ENCODE measurements around the gene BMS1. TPM values are rescaled to one million over a fixed set of nuclear protein-coding genes. Genes with fewer than 3 reads are reported as not detected.

The BMS1 gene
- total and polyA plus RNA-seq, 2 of the 4 experiments (the other 2 are of a cell fraction) = 7.5 to 22.9 TPM

- ATAC-seq (ENCODE audit: low read depth) = no peak
- H3K9me1 ChIP-seq (ENCODE audit: insufficient read depth, low read length) = no peaks in the 10 kb centered on the region
- no peak overlapping the region for H3K9ac ChIP-seq (ENCODE audit: low read depth, low read length)
- no peak overlapping the region for H2BK20ac ChIP-seq (ENCODE audit: low read depth, low read length)
- H3K9me3 ChIP-seq (ENCODE audit: control insufficient read depth, insufficient read depth, low read length) = no peaks in the 10 kb centered on the region
- H2BK15ac ChIP-seq (ENCODE audit: low read depth, low read length) = no peak overlapping the region
- H3K4ac ChIP-seq (ENCODE audit: low read depth, low read length) = no peak overlapping the region
- H3K79me1 ChIP-seq (ENCODE audit: low read depth in 1 of 2, low read length in 2 of 2) = no peaks in the 10 kb centered on the region
- no peak overlapping the region for H2AK5ac ChIP-seq (ENCODE audit: low read depth, low read length)
- peaks cover 15% of the 10 kb centered on the region; the same call in 1 of the 2 replicates for H3K27me3 ChIP-seq (ENCODE audit: control insufficient read depth, insufficient read depth, low read length)
- no peaks in the 10 kb centered on the region for H3K4me1 ChIP-seq (ENCODE audit: control insufficient read depth, insufficient read depth, low read length)
- H3K18ac ChIP-seq (ENCODE audit: low read depth, low read length) = no peak overlapping the region
- H3K4me3 ChIP-seq (ENCODE audit: insufficient read depth, low read depth, low read length) = no peak overlapping the region
- ChIA-PET CTCF (interaction anchor here (0.7 kb wide), 1 partner anchor 162 kb away, joined by 3 read pairs; no protein-coding TSS in a partner anchor), POLR2A (ENCODE audit: unreplicated experiment) (no interaction called here)
- dilution Hi-C loops (cut with HindIII; ENCODE audit: low sequenced_read_pairs, unreplicated experiment) (no loop called here), intact Hi-C loops (cut with micrococcal nuclease) (loop anchor here (10.0 kb wide), 1 partner anchor 695 kb away; no protein-coding TSS in a partner anchor), in situ Hi-C loops (cut with MboI; ENCODE audit: low sequenced_read_pairs) (loop anchor here (10.0 kb wide), 1 partner anchor 235 kb away; no protein-coding TSS in a partner anchor)
- H2AFZ ChIP-seq (replicated peaks; ENCODE audit: low read length, poor library complexity) = no peak overlapping the region
- H3K4me2 ChIP-seq (ENCODE audit: low read depth, low read length) = no peak overlapping the region
- H4K8ac ChIP-seq (ENCODE audit: low read depth in 2 of 2, low read length in 2 of 2) = no peak overlapping the region
- BruUV-seq (replicated peaks) = no TSS peak
- no peaks in the 10 kb centered on the region for H3K36me3 ChIP-seq (ENCODE audit: control insufficient read depth, insufficient read depth, low read length)
- H4K20me1 ChIP-seq (ENCODE audit: insufficient read depth, low read length) = no peaks in the 10 kb centered on the region
- H3K27ac ChIP-seq (ENCODE audit: insufficient read depth, low read length) = no peak overlapping the region
- TF ChIP-seq, protein P1, sequence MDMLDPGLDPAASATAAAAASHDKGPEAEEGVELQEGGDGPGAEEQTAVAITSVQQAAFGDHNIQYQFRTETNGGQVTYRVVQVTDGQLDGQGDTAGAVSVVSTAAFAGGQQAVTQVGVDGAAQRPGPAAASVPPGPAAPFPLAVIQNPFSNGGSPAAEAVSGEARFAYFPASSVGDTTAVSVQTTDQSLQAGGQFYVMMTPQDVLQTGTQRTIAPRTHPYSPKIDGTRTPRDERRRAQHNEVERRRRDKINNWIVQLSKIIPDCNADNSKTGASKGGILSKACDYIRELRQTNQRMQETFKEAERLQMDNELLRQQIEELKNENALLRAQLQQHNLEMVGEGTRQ (IDR thresholded peaks at IDR 0.05; ENCODE audit: low read depth, low read length) = no peak
- TF ChIP-seq BHLHE40 (IDR thresholded peaks at IDR 0.05; ENCODE audit: low read depth, low read length) (no peak), RFX5 (IDR thresholded peaks at IDR 0.05; ENCODE audit: low read depth, low read length) (no peak), CEBPB (IDR thresholded peaks at IDR 0.05; ENCODE audit: low read depth, low read length) (no peak), POLR2A (IDR thresholded peaks at IDR 0.05; ENCODE audit: low read depth, low read length) (no peak), SMC3 (IDR thresholded peaks at IDR 0.05; ENCODE audit: low read depth, low read length) (no peak), MXI1 (IDR thresholded peaks at IDR 0.05; ENCODE audit: borderline replicate concordance, low read depth, low read length) (no peak), RCOR1 (IDR thresholded peaks at IDR 0.05; ENCODE audit: insufficient replicate concordance, low read length) (no peak), MAZ (IDR thresholded peaks at IDR 0.05; ENCODE audit: borderline replicate concordance, low read depth, low read length) (no peak), FOS (IDR thresholded peaks at IDR 0.05; ENCODE audit: low read depth, low read length) (no peak), CHD1 (IDR thresholded peaks at IDR 0.05; ENCODE audit: low read depth, low read length) (no peak), NFE2L2 (IDR thresholded peaks at IDR 0.05; ENCODE audit: low read depth, low read length) (no peak), RAD21 (IDR thresholded peaks at IDR 0.05; ENCODE audit: low read length) (no peak), MAFK (IDR thresholded peaks at IDR 0.05; ENCODE audit: low read depth, low read length) (no peak)
- TF ChIP-seq, protein P2, sequence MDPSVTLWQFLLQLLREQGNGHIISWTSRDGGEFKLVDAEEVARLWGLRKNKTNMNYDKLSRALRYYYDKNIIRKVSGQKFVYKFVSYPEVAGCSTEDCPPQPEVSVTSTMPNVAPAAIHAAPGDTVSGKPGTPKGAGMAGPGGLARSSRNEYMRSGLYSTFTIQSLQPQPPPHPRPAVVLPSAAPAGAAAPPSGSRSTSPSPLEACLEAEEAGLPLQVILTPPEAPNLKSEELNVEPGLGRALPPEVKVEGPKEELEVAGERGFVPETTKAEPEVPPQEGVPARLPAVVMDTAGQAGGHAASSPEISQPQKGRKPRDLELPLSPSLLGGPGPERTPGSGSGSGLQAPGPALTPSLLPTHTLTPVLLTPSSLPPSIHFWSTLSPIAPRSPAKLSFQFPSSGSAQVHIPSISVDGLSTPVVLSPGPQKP (IDR thresholded peaks at IDR 0.05; ENCODE audit: borderline replicate concordance, low read depth, low read length) = no peak
- TF ChIP-seq, protein P3, sequence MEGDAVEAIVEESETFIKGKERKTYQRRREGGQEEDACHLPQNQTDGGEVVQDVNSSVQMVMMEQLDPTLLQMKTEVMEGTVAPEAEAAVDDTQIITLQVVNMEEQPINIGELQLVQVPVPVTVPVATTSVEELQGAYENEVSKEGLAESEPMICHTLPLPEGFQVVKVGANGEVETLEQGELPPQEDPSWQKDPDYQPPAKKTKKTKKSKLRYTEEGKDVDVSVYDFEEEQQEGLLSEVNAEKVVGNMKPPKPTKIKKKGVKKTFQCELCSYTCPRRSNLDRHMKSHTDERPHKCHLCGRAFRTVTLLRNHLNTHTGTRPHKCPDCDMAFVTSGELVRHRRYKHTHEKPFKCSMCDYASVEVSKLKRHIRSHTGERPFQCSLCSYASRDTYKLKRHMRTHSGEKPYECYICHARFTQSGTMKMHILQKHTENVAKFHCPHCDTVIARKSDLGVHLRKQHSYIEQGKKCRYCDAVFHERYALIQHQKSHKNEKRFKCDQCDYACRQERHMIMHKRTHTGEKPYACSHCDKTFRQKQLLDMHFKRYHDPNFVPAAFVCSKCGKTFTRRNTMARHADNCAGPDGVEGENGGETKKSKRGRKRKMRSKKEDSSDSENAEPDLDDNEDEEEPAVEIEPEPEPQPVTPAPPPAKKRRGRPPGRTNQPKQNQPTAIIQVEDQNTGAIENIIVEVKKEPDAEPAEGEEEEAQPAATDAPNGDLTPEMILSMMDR (conservative IDR thresholded peaks at IDR 0.05; ENCODE audit: low read depth, low read length) = no peak
- no peak overlapping the region for H2AK9ac ChIP-seq (replicated peaks; ENCODE audit: low read depth, low read length, poor library complexity)
- H4K5ac ChIP-seq (ENCODE audit: low read depth, low read length) = no peak overlapping the region
- no peak for DNase-seq
- no peak overlapping the region for H2BK120ac ChIP-seq (ENCODE audit: low read depth, low read length)
- H3K23ac ChIP-seq (ENCODE audit: low read depth, low read length) = no peak overlapping the region
- no peak overlapping the region for H3K56ac ChIP-seq (ENCODE audit: extremely low read depth, insufficient read depth, low read length)
- no peak overlapping the region for H3K14ac ChIP-seq (replicated peaks; ENCODE audit: low read depth, low read length)
- WGBS, 2 experiments (ENCODE audit: extremely low coverage in 2 of 2, insufficient read length in 1 of 2) = 71% methylated on average over 3 of the region's 9 CpGs; no CpG with 5 or more reads in 1 of the 2 experiments
- H2BK5ac ChIP-seq (ENCODE audit: low read depth, low read length, poor library complexity, severe bottlenecking) = no peak overlapping the region
- no peak overlapping the region for H4K91ac ChIP-seq (ENCODE audit: insufficient read depth, low read depth, low read length)
Measured at GRCh38 chr10:42869977-42870350, 87.4 kb downstream of the BMS1 start.

Measured in IMR-90 (cell line).